Panc1 (cell line): ENCODE measurements around the gene SLC5A6. TPM values are rescaled to one million over a fixed set of nuclear protein-coding genes. Genes with fewer than 3 reads are reported as not detected.

Source experiments
- ATAC-seq: fragments of 200-7000 bp; cut with Tn5 transposase; 2 replicates; pipeline ENCODE4 v1.9.1; 2020; ENCODE audit warnings: mild to moderate bottlenecking, moderate library complexity
- BruUV-seq: library from RNA; stranded (reverse); fragments of 400-500 nt; replicated peaks from 2 replicates; lab custom pipeline; 2021; lab: Mats Ljungman, UMichigan
- CTCF ChIA-PET: fragments of 300-600 bp; sonication (Branson Sonifier 250); formaldehyde crosslinking; loops from one replicate; lab custom pipeline; 2022; ENCODE audit warnings: antibody characterized with exemption; lab: Charles Lee
- POLR2A ChIA-PET: fragments of 300-600 bp; sonication (Branson Sonifier 250); formaldehyde crosslinking; loops from one replicate; lab custom pipeline; 2022; ENCODE audit warnings: antibody characterized with exemption; lab: Charles Lee
- DNase-seq: peaks from one replicate; pipeline ENCODE4 v3.0.0-alpha.2; 2010; ENCODE audit warnings: low read depth, low spot score
- H3K27ac ChIP-seq: 2 replicates; pipeline ENCODE4 v1.5.1; 2011; ENCODE audit warnings: mild to moderate bottlenecking, low read length, inconsistent platforms
- H3K27me3 ChIP-seq: fragments of 200-500 bp; sonication (Bioruptor generic); 2 replicates; pipeline ENCODE4 v1.6.0; 2014; ENCODE audit warnings: low read length, inconsistent platforms; ENCODE audit not compliant: control insufficient read depth, insufficient read depth
- H3K36me3 ChIP-seq: fragments of 200-500 bp; sonication (Bioruptor generic); 2 replicates; pipeline ENCODE4 v1.5.1; 2014; ENCODE audit warnings: inconsistent platforms, mild to moderate bottlenecking, low read length, moderate library complexity; ENCODE audit not compliant: control insufficient read depth, insufficient read depth
- H3K4me1 ChIP-seq: 2 replicates; pipeline ENCODE4 v1.5.1; 2011; ENCODE audit warnings: inconsistent platforms, mild to moderate bottlenecking, low read length, moderate library complexity; ENCODE audit not compliant: control insufficient read depth, insufficient read depth
- H3K4me3 ChIP-seq, 2 experiments: 2 replicates each; pipeline ENCODE4 v1.5.1; 2011 to 2012; ENCODE audit warnings: low read depth in 2 of 2, low read length in 2 of 2, mild to moderate bottlenecking in 2 of 2, inconsistent platforms in 1 of 2, moderate library complexity in 1 of 2
- H3K9me3 ChIP-seq: fragments of 200-500 bp; sonication (Bioruptor generic); 2 replicates; pipeline ENCODE4 v1.5.1; 2014; ENCODE audit warnings: low read depth, mild to moderate bottlenecking, inconsistent platforms, low read length, moderate library complexity; ENCODE audit not compliant: control insufficient read depth, insufficient read depth
- CTCF ChIP-seq: fragments of 450-650 bp; IDR thresholded peaks from 2 replicates; pipeline ENCODE4 v1.5.1; 2017; ENCODE audit warnings: mild to moderate bottlenecking
- POLR2AphosphoS5 ChIP-seq: IDR thresholded peaks from 2 replicates; pipeline ENCODE4 v1.6.1; 2012; ENCODE audit warnings: mild to moderate bottlenecking, low read depth, low read length, moderate library complexity
- SIN3A ChIP-seq: IDR thresholded peaks from 2 replicates; pipeline ENCODE4 v1.6.1; 2012; ENCODE audit warnings: low read depth, mild to moderate bottlenecking, low read length, moderate library complexity, borderline replicate concordance; ENCODE audit not compliant: insufficient read depth
- TCF7L2 ChIP-seq: IDR thresholded peaks from 2 replicates; pipeline ENCODE4 v1.6.1; 2011; ENCODE audit warnings: mild to moderate bottlenecking, low read depth, low read length, inconsistent platforms
- in situ Hi-C: cut with HindIII; loops from 2 replicates; pipeline ENCODE4 v1.10.0; 2016; ENCODE audit warnings: low sequenced_read_pairs, low pct_unique_long_range_greater_than_20kb
- intact Hi-C: fragments of 100-400 bp; cut with micrococcal nuclease; formaldehyde crosslinking; loops from one replicate; pipeline ENCODE4 v1.10.0; 2022; ENCODE audit not compliant: unreplicated experiment
- total RNA-seq: library from RNA; stranded (reverse); gene quantifications from one replicate; pipeline ENCODE4 v1.2.1, GENCODE V29; 2021; ENCODE audit not compliant: unreplicated experiment
- TF ChIP-seq, protein P1 (sequence below), 2 experiments: IDR thresholded peaks; 2 replicates each; pipeline ENCODE4 v1.6.1; 2011 to 2012; ENCODE audit warnings: low read depth in 2 of 2, control low read depth in 1 of 2, low read length in 1 of 2, mild to moderate bottlenecking in 1 of 2, moderate library complexity in 1 of 2; ENCODE audit not compliant: insufficient read depth in 1 of 2

The SLC5A6 gene
- total RNA-seq, 1 experiment from 2014 or later: 74.5 TPM

DNA sequence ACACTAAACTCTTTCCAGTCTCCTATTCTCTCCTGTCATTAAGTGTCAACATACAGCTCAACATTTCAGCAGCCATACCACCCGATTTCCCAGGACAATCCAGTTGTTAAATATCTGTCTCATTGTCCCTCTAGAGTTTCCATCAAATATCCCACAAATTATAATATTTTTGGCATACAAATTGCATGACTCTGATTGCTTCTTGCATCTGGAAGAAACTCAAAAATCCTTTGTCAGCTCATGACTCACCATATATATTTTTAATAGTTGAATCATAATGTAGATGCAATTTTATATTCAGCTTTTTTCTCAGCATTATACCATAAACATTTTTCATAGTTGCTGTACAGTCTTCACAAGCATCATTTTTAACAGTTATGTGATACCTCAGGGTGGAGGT, 43.6 kb upstream of the SLC5A6 start:
- DNase-seq (no peak), ATAC-seq (no peak)
- Histone ChIP-seq H3K4me1 (no peaks in the 10 kb centered on the region), H3K27ac (no peak overlapping the region), H3K36me3 (no peaks in the 10 kb centered on the region), H3K9me3 (no peaks in the 10 kb centered on the region), H3K4me3 (no peak overlapping the region), H3K27me3 (peaks cover 2% of the 10 kb centered on the region; the same call in 1 of the 2 replicates)
- TF ChIP-seq TCF7L2 (no peak), SIN3A (no peak), POLR2AphosphoS5 (no peak), CTCF (no peak)
- TF ChIP-seq, protein P1, sequence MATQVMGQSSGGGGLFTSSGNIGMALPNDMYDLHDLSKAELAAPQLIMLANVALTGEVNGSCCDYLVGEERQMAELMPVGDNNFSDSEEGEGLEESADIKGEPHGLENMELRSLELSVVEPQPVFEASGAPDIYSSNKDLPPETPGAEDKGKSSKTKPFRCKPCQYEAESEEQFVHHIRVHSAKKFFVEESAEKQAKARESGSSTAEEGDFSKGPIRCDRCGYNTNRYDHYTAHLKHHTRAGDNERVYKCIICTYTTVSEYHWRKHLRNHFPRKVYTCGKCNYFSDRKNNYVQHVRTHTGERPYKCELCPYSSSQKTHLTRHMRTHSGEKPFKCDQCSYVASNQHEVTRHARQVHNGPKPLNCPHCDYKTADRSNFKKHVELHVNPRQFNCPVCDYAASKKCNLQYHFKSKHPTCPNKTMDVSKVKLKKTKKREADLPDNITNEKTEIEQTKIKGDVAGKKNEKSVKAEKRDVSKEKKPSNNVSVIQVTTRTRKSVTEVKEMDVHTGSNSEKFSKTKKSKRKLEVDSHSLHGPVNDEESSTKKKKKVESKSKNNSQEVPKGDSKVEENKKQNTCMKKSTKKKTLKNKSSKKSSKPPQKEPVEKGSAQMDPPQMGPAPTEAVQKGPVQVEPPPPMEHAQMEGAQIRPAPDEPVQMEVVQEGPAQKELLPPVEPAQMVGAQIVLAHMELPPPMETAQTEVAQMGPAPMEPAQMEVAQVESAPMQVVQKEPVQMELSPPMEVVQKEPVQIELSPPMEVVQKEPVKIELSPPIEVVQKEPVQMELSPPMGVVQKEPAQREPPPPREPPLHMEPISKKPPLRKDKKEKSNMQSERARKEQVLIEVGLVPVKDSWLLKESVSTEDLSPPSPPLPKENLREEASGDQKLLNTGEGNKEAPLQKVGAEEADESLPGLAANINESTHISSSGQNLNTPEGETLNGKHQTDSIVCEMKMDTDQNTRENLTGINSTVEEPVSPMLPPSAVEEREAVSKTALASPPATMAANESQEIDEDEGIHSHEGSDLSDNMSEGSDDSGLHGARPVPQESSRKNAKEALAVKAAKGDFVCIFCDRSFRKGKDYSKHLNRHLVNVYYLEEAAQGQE (IDR thresholded peaks at IDR 0.05; ENCODE audit: insufficient read depth in 1 of 2, low read depth in 2 of 2, low read length in 1 of 2): no peak
- intact Hi-C loops (no loop called here), in situ Hi-C loops (no loop called here)
- BruUV-seq: no TSS peak
- ChIA-PET POLR2A (no interaction called here), CTCF (no interaction called here)

GRCh38 chr2:27255187-27255586, 43.1 kb upstream of the SLC5A6 start:
- H3K9me3 ChIP-seq: no peaks in the 10 kb centered on the region
- DNase-seq: no peak
- H3K4me3 ChIP-seq: no peak overlapping the region
- in situ Hi-C loops (no loop called here), intact Hi-C loops (no loop called here)
- H3K27ac ChIP-seq: no peak overlapping the region
- BruUV-seq: no TSS peak
- no peaks in the 10 kb centered on the region for H3K4me1 ChIP-seq
- H3K27me3 ChIP-seq: peaks cover 2% of the 10 kb centered on the region; the same call in 1 of the 2 replicates
- no peaks in the 10 kb centered on the region for H3K36me3 ChIP-seq
- no peak for TF ChIP-seq POLR2AphosphoS5
- TF ChIP-seq, protein P1 (IDR thresholded peaks at IDR 0.05; ENCODE audit: insufficient read depth in 1 of 2, low read depth in 2 of 2, low read length in 1 of 2): no peak
- no peak for TF ChIP-seq CTCF
- TF ChIP-seq SIN3A: no peak
- TF ChIP-seq TCF7L2: no peak
- ATAC-seq: no peak
- ChIA-PET CTCF (no interaction called here), POLR2A (no interaction called here)
